Measurements from ENCODE around the gene TBX4. TPM values are rescaled to one million over a fixed set of nuclear protein-coding genes. Genes with fewer than 3 reads are reported as not detected.

Gene TBX4
- polyA plus RNA-seq, 4 donors = 16.8 TPM; not detected in 3

DNA sequence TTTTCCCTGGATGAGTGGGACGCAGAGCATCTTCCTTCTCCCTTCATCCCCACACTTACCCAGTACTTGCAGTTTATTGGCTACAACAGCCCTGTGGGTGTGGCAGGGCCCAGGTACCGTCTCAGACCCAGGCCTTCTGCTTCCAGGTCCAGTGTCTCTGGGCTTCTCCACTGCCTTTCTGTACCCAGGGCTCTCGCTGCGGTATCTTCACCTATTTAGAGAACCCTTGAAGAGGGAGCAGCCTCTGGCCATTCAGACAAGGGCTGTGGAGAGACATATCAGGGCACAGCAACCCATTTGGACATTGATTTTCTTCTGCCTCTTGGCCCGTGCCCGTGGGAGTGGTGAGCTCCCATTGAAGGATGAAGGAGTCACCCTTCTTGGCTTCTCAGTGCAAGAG lies 17.3 kb downstream of the TBX4 start:
- DNase-seq (no peak), FAIRE-seq (no peak)
- no peak overlapping the region for H3K27ac ChIP-seq (ENCODE audit: low read depth in 1 of 3, low read length in 2 of 3)
- H3K4me3 ChIP-seq (ENCODE audit: low read depth in 1 of 3, low read length in 3 of 3) = no peak overlapping the region
- WGBS, 3 donors = 87 to 90% (median 89%) methylated on average over 6 of the region's 6 CpGs
- no peaks in the 10 kb centered on the region for H3K36me3 ChIP-seq (ENCODE audit: control insufficient read depth in 3 of 3, insufficient read depth in 2 of 3, low read depth in 1 of 3, low read length in 3 of 3)
- peaks cover 0 to 33% (median 0%) of the 10 kb centered on the region in 3 donors for H3K4me1 ChIP-seq (ENCODE audit: control insufficient read depth in 3 of 3, insufficient read depth in 2 of 3, low read depth in 1 of 3, low read length in 2 of 3)
- peaks cover 0 to 2% of the 10 kb centered on the region in 2 donors for H3K9me3 ChIP-seq (ENCODE audit: control insufficient read depth in 2 of 2, insufficient read depth in 1 of 2, low read depth in 1 of 2, low read length in 1 of 2)
- H3K27me3 ChIP-seq (ENCODE audit: control insufficient read depth in 3 of 3, insufficient read depth in 3 of 3, low read length in 3 of 3) = peaks cover 0 to 11% (median 4%) of the 10 kb centered on the region in 3 donors

DNA sequence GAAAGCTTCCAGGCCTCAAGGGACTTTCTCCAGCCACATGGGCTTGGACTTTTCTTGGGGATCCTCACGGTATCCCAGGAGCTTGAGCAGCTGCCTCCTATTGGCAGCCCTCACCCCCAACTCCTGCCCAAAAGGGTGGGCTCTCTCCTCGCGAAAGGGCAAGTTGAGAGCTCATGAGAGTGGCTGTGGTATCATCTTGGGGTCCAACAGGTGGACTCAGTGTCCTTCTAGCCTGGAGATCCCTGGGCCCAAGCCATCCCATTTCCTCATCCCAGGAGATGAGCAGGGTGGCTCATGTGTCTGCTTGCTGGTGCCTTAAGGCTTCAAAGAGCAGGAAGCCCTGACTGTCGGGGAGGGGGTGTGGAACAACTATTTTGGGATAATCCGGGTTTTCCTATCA lies 17.7 kb downstream of the TBX4 start:
- Histone ChIP-seq H3K4me1 (ENCODE audit: control insufficient read depth in 3 of 3, insufficient read depth in 2 of 3, low read depth in 1 of 3, low read length in 2 of 3) (peaks cover 0 to 33% (median 0%) of the 10 kb centered on the region in 3 donors), H3K4me3 (ENCODE audit: low read depth in 1 of 3, low read length in 3 of 3) (no peak overlapping the region), H3K9me3 (ENCODE audit: control insufficient read depth in 2 of 2, insufficient read depth in 1 of 2, low read depth in 1 of 2, low read length in 1 of 2) (peaks cover 0 to 2% of the 10 kb centered on the region in 2 donors), H3K27me3 (ENCODE audit: control insufficient read depth in 3 of 3, insufficient read depth in 3 of 3, low read length in 3 of 3) (peaks cover 0 to 12% (median 6%) of the 10 kb centered on the region in 3 donors), H3K27ac (ENCODE audit: low read depth in 1 of 3, low read length in 2 of 3) (peak overlapping the region in 1 of 3 donors; percentile 54), H3K36me3 (ENCODE audit: control insufficient read depth in 3 of 3, insufficient read depth in 2 of 3, low read depth in 1 of 3, low read length in 3 of 3) (no peaks in the 10 kb centered on the region)
- WGBS, 3 donors = 82 to 86% (median 86%) methylated on average over 5 of the region's 5 CpGs
- no peak for DNase-seq
- FAIRE-seq = no peak

DNA sequence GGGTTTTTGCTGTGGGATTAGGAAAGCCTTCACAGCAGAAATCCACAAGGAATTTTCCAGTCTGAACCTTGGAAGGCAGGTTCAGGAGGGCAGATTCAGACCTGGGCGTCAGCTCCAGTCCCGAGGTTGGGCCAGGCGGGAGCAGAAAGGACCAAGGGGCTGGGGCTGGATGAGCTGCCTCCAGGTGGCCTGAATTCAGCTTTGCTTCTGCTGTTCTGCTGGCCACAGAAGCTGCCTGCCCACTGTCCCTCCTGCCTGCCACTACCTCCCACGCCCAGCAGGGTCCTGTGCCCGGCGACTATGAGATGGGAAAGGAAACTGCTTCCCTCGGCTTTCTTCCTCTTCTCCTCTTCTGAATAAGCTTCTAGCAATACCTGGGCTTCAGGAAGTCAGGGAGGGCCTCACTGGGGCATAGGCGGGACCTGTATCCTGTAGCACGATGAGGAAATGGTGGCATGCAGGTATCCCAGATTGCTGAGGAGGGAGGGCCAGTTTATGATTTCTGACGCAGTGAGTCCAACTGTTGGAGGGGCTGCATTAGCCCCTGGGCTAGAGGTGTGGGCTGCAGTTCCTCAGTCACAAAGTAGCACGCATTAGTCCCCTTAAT lies 18.4 kb downstream of the TBX4 start:
- DNase-seq (peak; percentile 66 to 88), FAIRE-seq (no peak)
- peak overlapping the region in 1 of 3 donors; percentile 54 for H3K27ac ChIP-seq (ENCODE audit: low read depth in 1 of 3, low read length in 2 of 3)
- peaks cover 0 to 33% (median 0%) of the 10 kb centered on the region in 3 donors for H3K4me1 ChIP-seq (ENCODE audit: control insufficient read depth in 3 of 3, insufficient read depth in 2 of 3, low read depth in 1 of 3, low read length in 2 of 3)
- H3K4me3 ChIP-seq (ENCODE audit: low read depth in 1 of 3, low read length in 3 of 3) = no peak overlapping the region
- peaks cover 0 to 2% of the 10 kb centered on the region in 2 donors for H3K9me3 ChIP-seq (ENCODE audit: control insufficient read depth in 2 of 2, insufficient read depth in 1 of 2, low read depth in 1 of 2, low read length in 1 of 2)
- peaks cover 0 to 14% (median 8%) of the 10 kb centered on the region in 3 donors for H3K27me3 ChIP-seq (ENCODE audit: control insufficient read depth in 3 of 3, insufficient read depth in 3 of 3, low read length in 3 of 3)
- 66 to 81% (median 77%) methylated on average over 11 of the region's 11 CpGs for WGBS, 3 donors
- no peaks in the 10 kb centered on the region for H3K36me3 ChIP-seq (ENCODE audit: control insufficient read depth in 3 of 3, insufficient read depth in 2 of 3, low read depth in 1 of 3, low read length in 3 of 3)

DNA sequence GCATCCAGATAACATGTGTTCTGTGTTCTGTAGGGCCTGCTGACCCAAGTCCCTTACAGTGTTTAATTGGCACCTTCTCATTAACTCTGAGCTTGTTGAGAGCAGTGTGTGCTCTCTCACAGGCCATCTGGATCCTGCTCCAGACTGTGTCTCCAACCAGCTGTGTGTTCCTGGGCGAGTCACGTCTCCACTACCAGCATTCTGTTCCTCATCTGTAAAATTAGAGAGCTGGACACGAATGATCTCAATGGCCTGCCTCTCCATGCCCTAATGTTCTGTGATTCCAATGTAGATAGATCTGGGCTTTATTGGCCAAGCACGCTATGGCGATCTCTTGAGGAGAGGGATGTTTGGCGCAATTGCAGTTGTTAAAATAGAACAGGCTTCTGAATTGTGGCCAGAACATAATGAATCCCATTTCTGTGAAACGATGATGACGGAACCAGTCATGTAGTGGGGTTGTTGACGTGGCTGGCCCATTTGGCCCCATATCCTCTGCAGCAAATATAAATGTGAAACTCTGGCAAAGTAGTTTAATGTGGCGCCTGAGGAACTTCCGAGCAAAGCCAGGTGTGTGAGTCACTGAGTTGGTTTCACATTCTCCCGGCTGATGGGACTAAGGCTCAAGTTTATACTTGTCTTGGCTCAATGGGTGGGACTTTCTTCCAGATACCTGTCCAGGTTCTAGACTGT lies 22.2 kb downstream of the TBX4 start:
- Histone ChIP-seq H3K27me3 (ENCODE audit: control insufficient read depth in 3 of 3, insufficient read depth in 3 of 3, low read length in 3 of 3) (peaks cover 0 to 15% (median 8%) of the 10 kb centered on the region in 3 donors), H3K9me3 (ENCODE audit: control insufficient read depth in 2 of 2, insufficient read depth in 1 of 2, low read depth in 1 of 2, low read length in 1 of 2) (no peaks in the 10 kb centered on the region), H3K4me1 (ENCODE audit: control insufficient read depth in 3 of 3, insufficient read depth in 2 of 3, low read depth in 1 of 3, low read length in 2 of 3) (peaks cover 0 to 14% (median 0%) of the 10 kb centered on the region in 3 donors), H3K27ac (ENCODE audit: low read depth in 1 of 3, low read length in 2 of 3) (no peak overlapping the region), H3K4me3 (ENCODE audit: low read depth in 1 of 3, low read length in 3 of 3) (no peak overlapping the region), H3K36me3 (ENCODE audit: control insufficient read depth in 3 of 3, insufficient read depth in 2 of 3, low read depth in 1 of 3, low read length in 3 of 3) (no peaks in the 10 kb centered on the region)
- FAIRE-seq (no peak), DNase-seq (no peak)
- WGBS, 3 donors = 82 to 86% (median 84%) methylated on average over 12 of the region's 12 CpGs

DNA sequence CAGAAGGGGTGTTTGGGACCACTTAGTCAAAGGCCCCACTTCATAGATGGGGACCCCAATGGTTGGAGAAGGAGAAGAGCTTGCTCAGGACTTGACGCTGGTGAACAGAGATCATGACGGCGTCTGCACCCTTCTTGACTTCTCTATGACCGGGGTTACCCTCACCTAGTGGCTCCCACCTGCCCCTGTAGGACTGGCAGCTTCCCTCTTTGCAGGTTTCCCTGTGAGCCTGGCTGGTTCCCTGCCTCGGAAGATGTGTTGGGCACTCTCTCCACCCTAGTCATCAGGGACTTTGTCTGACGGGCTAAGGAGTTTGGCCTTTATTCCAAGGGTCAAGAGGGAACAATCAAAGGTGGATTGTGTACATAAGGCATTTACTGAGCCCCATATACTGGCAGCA lies 22.7 kb downstream of the TBX4 start:
- peaks cover 0 to 13% (median 8%) of the 10 kb centered on the region in 3 donors for H3K27me3 ChIP-seq (ENCODE audit: control insufficient read depth in 3 of 3, insufficient read depth in 3 of 3, low read length in 3 of 3)
- no peaks in the 10 kb centered on the region for H3K36me3 ChIP-seq (ENCODE audit: control insufficient read depth in 3 of 3, insufficient read depth in 2 of 3, low read depth in 1 of 3, low read length in 3 of 3)
- FAIRE-seq (no peak), DNase-seq (no peak)
- H3K27ac ChIP-seq (ENCODE audit: low read depth in 1 of 3, low read length in 2 of 3) = no peak overlapping the region
- H3K4me1 ChIP-seq (ENCODE audit: control insufficient read depth in 3 of 3, insufficient read depth in 2 of 3, low read depth in 1 of 3, low read length in 2 of 3) = peaks cover 0 to 13% (median 0%) of the 10 kb centered on the region in 3 donors
- no peaks in the 10 kb centered on the region for H3K9me3 ChIP-seq (ENCODE audit: control insufficient read depth in 2 of 2, insufficient read depth in 1 of 2, low read depth in 1 of 2, low read length in 1 of 2)
- 65 to 81% (median 73%) methylated on average over 6 of the region's 6 CpGs for WGBS, 3 donors
- no peak overlapping the region for H3K4me3 ChIP-seq (ENCODE audit: low read depth in 1 of 3, low read length in 3 of 3)

DNA sequence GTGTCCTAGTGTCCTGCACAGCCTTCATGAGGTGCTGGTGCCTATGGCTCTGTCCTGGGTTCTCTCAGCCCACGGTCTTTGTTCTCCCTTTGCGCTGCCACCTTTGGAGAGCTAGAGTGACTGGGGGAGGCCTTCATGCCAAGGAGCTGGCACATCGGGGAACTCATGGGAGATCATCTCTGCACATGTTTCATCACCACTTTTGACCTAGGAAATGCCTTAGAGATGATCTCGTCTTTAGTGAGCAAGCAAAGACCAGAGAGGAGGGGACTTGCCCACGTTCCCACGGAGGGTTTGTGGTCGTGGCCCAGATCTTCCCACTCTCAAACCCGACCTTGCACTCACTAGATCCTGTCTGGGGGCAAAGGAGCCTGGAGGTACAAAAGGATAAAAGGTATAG lies 23.5 kb downstream of the TBX4 start:
- WGBS, 3 donors = 78 to 85% (median 85%) methylated on average over 8 of the region's 8 CpGs
- Histone ChIP-seq H3K4me3 (ENCODE audit: low read depth in 1 of 3, low read length in 3 of 3) (no peak overlapping the region), H3K9me3 (ENCODE audit: control insufficient read depth in 2 of 2, insufficient read depth in 1 of 2, low read depth in 1 of 2, low read length in 1 of 2) (no peaks in the 10 kb centered on the region), H3K4me1 (ENCODE audit: control insufficient read depth in 3 of 3, insufficient read depth in 2 of 3, low read depth in 1 of 3, low read length in 2 of 3) (peaks cover 0 to 5% (median 0%) of the 10 kb centered on the region in 3 donors), H3K27me3 (ENCODE audit: control insufficient read depth in 3 of 3, insufficient read depth in 3 of 3, low read length in 3 of 3) (peaks cover 0 to 13% (median 8%) of the 10 kb centered on the region in 3 donors), H3K36me3 (ENCODE audit: control insufficient read depth in 3 of 3, insufficient read depth in 2 of 3, low read depth in 1 of 3, low read length in 3 of 3) (no peaks in the 10 kb centered on the region), H3K27ac (ENCODE audit: low read depth in 1 of 3, low read length in 2 of 3) (no peak overlapping the region)
- DNase-seq = no peak
- no peak for FAIRE-seq

DNA sequence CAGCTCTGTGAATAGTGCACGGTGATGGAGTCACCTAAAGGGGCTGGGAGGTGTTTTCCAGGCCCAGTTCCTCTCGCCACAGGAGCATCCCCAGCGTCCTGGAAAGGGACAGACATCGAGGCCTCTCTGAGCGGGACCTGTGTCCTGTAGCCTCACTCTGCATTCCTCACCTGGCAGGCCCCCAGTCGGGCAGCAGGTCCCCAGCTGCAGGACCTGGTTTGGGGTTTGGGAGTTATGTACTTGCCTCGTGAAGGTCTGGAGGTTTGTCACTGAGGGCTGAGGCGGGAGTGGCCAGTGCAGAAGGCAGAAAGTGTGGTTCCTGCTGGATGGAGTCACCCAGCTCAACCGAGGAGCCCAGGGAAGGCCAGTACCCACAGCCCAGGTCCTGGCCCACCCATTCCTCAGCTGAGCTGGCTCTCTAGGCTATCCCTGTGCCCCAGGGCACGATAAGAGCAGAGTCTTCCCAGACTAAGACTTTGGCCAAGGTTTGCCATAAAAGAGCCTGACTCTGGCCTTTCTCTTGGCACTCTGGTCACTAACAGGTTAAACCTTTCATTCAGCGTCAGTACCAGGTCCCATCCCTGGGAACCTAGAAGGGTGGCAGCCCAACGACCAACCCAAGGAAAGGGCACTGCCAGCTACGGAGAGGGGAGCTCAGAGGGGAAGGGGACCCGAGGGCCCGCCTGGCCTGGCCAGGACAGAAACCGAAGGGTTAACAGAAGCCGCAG lies 24.4 kb downstream of the TBX4 start:
- H3K27me3 ChIP-seq (ENCODE audit: control insufficient read depth in 3 of 3, insufficient read depth in 3 of 3, low read length in 3 of 3) = peaks cover 0 to 13% (median 8%) of the 10 kb centered on the region in 3 donors
- FAIRE-seq (no peak), DNase-seq (no peak)
- H3K4me3 ChIP-seq (ENCODE audit: low read depth in 1 of 3, low read length in 3 of 3) = no peak overlapping the region
- H3K36me3 ChIP-seq (ENCODE audit: control insufficient read depth in 3 of 3, insufficient read depth in 2 of 3, low read depth in 1 of 3, low read length in 3 of 3) = no peaks in the 10 kb centered on the region
- H3K27ac ChIP-seq (ENCODE audit: low read depth in 1 of 3, low read length in 2 of 3) = no peak overlapping the region
- H3K9me3 ChIP-seq (ENCODE audit: control insufficient read depth in 2 of 2, insufficient read depth in 1 of 2, low read depth in 1 of 2, low read length in 1 of 2) = no peaks in the 10 kb centered on the region
- WGBS, 3 donors = 64 to 79% (median 75%) methylated on average over 17 of the region's 17 CpGs
- H3K4me1 ChIP-seq (ENCODE audit: control insufficient read depth in 3 of 3, insufficient read depth in 2 of 3, low read depth in 1 of 3, low read length in 2 of 3) = no peaks in the 10 kb centered on the region

DNA sequence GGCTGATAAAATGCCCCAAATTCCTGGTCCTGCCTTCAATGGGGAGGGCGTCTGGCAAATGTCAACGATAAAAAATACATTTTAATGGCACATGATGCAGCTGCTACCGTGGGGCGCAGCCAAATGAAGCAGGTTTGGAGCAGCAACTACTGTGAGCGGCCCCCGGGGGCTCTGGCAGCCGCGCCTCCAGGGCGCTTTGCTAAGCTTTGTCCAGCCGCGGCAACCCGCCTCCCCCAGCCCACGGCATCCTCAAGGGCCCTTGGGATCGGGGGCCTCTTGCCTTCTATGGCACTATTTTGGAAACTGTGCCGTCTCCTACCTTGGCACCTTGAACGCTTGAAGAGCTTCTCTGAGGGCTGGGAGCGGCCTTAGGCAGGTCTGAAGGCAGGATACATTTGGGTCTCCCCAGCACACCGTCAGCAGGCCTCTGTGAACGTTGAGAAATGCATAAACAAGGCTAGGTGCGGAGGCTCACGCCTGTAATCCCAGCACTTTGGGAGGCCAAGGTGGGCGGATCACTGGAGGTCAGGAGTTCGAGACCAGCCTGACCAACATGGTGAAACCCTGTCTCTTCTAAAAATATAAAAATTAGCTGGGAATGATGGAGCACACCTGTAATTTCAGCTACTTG lies 25.1 kb downstream of the TBX4 start:
- H3K27ac ChIP-seq (ENCODE audit: low read depth in 1 of 3, low read length in 2 of 3) = no peak overlapping the region
- H3K36me3 ChIP-seq (ENCODE audit: control insufficient read depth in 3 of 3, insufficient read depth in 2 of 3, low read depth in 1 of 3, low read length in 3 of 3) = no peaks in the 10 kb centered on the region
- H3K27me3 ChIP-seq (ENCODE audit: control insufficient read depth in 3 of 3, insufficient read depth in 3 of 3, low read length in 3 of 3) = peaks cover 0 to 13% (median 8%) of the 10 kb centered on the region in 3 donors
- H3K4me1 ChIP-seq (ENCODE audit: control insufficient read depth in 3 of 3, insufficient read depth in 2 of 3, low read depth in 1 of 3, low read length in 2 of 3) = no peaks in the 10 kb centered on the region
- 63 to 81% (median 72%) methylated on average over 22 to 23 of the region's 23 CpGs for WGBS, 3 donors
- DNase-seq (no peak), FAIRE-seq (no peak)
- no peaks in the 10 kb centered on the region for H3K9me3 ChIP-seq (ENCODE audit: control insufficient read depth in 2 of 2, insufficient read depth in 1 of 2, low read depth in 1 of 2, low read length in 1 of 2)
- no peak overlapping the region for H3K4me3 ChIP-seq (ENCODE audit: low read depth in 1 of 3, low read length in 3 of 3)

All from small intestine (tissue), 7 donors.